Measurements from ENCODE around the gene SLC10A4. TPM values are rescaled to one million over a fixed set of nuclear protein-coding genes. Genes with fewer than 3 reads are reported as not detected.

Gene SLC10A4
- total and polyA plus RNA-seq, 2 experiments from 2014 or later: 2.3 to 4.3 TPM

DNA sequence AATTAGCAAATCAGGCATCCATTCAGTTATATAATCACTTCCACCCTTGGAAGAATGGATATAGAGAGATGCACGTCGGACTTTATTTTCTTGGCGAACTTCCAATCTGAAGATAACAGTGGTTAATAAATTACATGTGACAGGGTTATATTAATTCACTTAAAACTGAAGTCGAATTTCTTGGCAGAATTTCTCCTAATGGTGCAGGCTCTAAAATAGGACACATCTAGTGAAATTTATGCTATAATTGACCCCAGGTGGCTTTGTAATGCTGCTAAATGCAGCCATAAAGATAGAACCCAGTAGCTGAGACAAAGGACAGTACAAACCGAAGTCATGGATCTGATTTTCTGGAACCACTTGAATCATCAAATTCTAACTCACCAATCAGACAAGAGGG is 20.8 kb upstream of the SLC10A4 start:
- Mint-ChIP-seq H3K9me3 (no peaks in the 10 kb centered on the region), H3K4me1 (no peaks in the 10 kb centered on the region), H3K27ac (no peak overlapping the region), H3K4me3 (no peak overlapping the region), H3K36me3 (ENCODE audit: low read depth) (no peaks in the 10 kb centered on the region), H3K27me3 (ENCODE audit: insufficient read depth, low read depth, poor library complexity) (peaks cover 5% of the 10 kb centered on the region)
- H3K27ac ChIP-seq (ENCODE audit: low read depth): no peak overlapping the region
- TF ChIP-seq POLR2AphosphoS5 (IDR thresholded peaks at IDR 0.05; ENCODE audit: low read depth) (no peak), ETS1 (IDR thresholded peaks at IDR 0.05) (no peak), ZNF114 (CRISPR knock-in tag; IDR thresholded peaks at IDR 0.05) (no peak), JUNB (IDR thresholded peaks at IDR 0.05; ENCODE audit: unreplicated experiment) (no peak), STAT1 (IDR thresholded peaks at IDR 0.05; ENCODE audit: unreplicated experiment) (no peak), CTCF (conservative IDR thresholded peaks at IDR 0.05; ENCODE audit: low read depth in 2 of 2) (no peak), ZNF331 (CRISPR knock-in tag; IDR thresholded peaks at IDR 0.05; ENCODE audit: low read depth) (no peak), EZH2 (IDR thresholded peaks at IDR 0.05; ENCODE audit: low read depth, unreplicated experiment) (no peak), NANOG (IDR thresholded peaks at IDR 0.05; ENCODE audit: borderline replicate concordance) (no peak), CREB1 (CRISPR knock-in tag; IDR thresholded peaks at IDR 0.05; ENCODE audit: low read depth) (no peak), ZNF462 (CRISPR knock-in tag; IDR thresholded peaks at IDR 0.05) (no peak), EZH2phosphoT487 (IDR thresholded peaks at IDR 0.05; ENCODE audit: unreplicated experiment) (no peak), REST (IDR thresholded peaks at IDR 0.05; ENCODE audit: unreplicated experiment) (no peak)
- DNase-seq (ENCODE audit: low spot score): no peak
- no peaks in the 10 kb centered on the region for H3K4me1 ChIP-seq (ENCODE audit: insufficient read depth)
- no peaks in the 10 kb centered on the region for H3K9me2 ChIP-seq (ENCODE audit: insufficient read depth)
- H3K4me3 ChIP-seq: no peak overlapping the region
- H3K27me3 ChIP-seq (ENCODE audit: insufficient read depth): no peaks in the 10 kb centered on the region
- H3K36me3 ChIP-seq (ENCODE audit: insufficient read depth): no peaks in the 10 kb centered on the region
- H2AFZ ChIP-seq: no peak overlapping the region
- H3K79me2 ChIP-seq (replicated peaks; ENCODE audit: insufficient read depth): no peaks in the 10 kb centered on the region
- no peaks in the 10 kb centered on the region for H3F3A ChIP-seq (replicated peaks; ENCODE audit: low read depth)
- H3K4me2 ChIP-seq: no peak overlapping the region
- ATAC-seq: no peak
- H4K20me1 ChIP-seq (replicated peaks; ENCODE audit: insufficient read depth): no peaks in the 10 kb centered on the region

All from GM23338 (cell line).